Prostate gland (tissue), 2 donors: ENCODE data around the gene IPCEF1. TPM values are rescaled to one million over a fixed set of nuclear protein-coding genes. Genes with fewer than 3 reads are reported as not detected.
"Not testable (repeated sequence)": the region's sequence is repeated elsewhere in the genome, so short reads cannot be mapped to it uniquely, and the experiment has no call there.

ENCODE experiments used
- DNase-seq: peaks from one replicate; pipeline ENCODE4 v3.0.0-alpha.2; 2019; ENCODE audit warnings: low spot score
- H3K27ac ChIP-seq, 2 donors: fragments of 200-600 bp; sonication (generic); 2 replicates each; pipeline ENCODE4 v1.5.1; 2017 to 2019
- H3K27me3 ChIP-seq: fragments of 200-600 bp; sonication (generic); replicated peaks from 2 replicates; pipeline ENCODE4 v1.5.1; 2019; ENCODE audit not compliant: insufficient read depth
- H3K36me3 ChIP-seq, 2 donors: fragments of 200-600 bp; sonication (generic); 1 replicate in 1 of 2; 2 replicates in 1 of 2; pipeline versions ENCODE4 v1.5.1 to v1.8.1; 2017 to 2019
- H3K4me1 ChIP-seq: fragments of 200-600 bp; sonication (generic); replicated peaks from 2 replicates; pipeline ENCODE4 v1.5.1; 2019
- H3K4me3 ChIP-seq, 2 donors: fragments of 200-600 bp; sonication (generic); 2 replicates each; pipeline ENCODE4 v1.5.1; 2017 to 2019
- H3K9me3 ChIP-seq: fragments of 200-600 bp; sonication (generic); 2 replicates; pipeline ENCODE4 v1.5.1; 2017
- CTCF ChIP-seq, 4 experiments: fragments of 200-600 bp in 2 of 4; fragments of 450-650 bp in 2 of 4; sonication (generic) in 2 of 4; IDR thresholded peaks; 1 replicate in 3 of 4; 2 replicates in 1 of 4; pipeline ENCODE4 v1.5.1; 2016 to 2019; ENCODE audit warnings: antibody characterized with exemption in 4 of 4, mild to moderate bottlenecking in 2 of 4, moderate library complexity in 2 of 4
- POLR2A ChIP-seq: fragments of 450-650 bp; IDR thresholded peaks from one replicate; pipeline ENCODE4 v1.6.1; 2016; ENCODE audit warnings: antibody characterized with exemption, mild to moderate bottlenecking
- POLR2AphosphoS5 ChIP-seq: sonication (generic); formaldehyde crosslinking; IDR thresholded peaks from one replicate; pipeline ENCODE4 v1.6.1; 2017; ENCODE audit warnings: antibody characterized with exemption
- whole genome bisulfite sequencing: methylation state at CpG from one replicate; pipeline ENCODE4 v1.1.5; 2018; 5-methylcytosine and 5-hydroxymethylcytosine counted together
- intact Hi-C: fragments of 100-400 bp; cut with DNase I; formaldehyde crosslinking; loops from one replicate; pipeline ENCODE4 v1.14.2; 2022
- total RNA-seq, 2 donors: library from RNA; depleted of rRNA; stranded (reverse); fragments of >200 nt; gene quantifications; one replicate each; pipeline ENCODE4 v1.1.0, GENCODE V29; 2016

The IPCEF1 gene
- total RNA-seq, 2 donors from 2014 or later, result 1.0 to 6.1 TPM

GRCh38 chr6:154243793-154244750, 112.5 kb downstream of the IPCEF1 start:
- no peak for TF ChIP-seq POLR2AphosphoS5
- no peak for TF ChIP-seq POLR2A
- TF ChIP-seq CTCF (IDR thresholded peaks at IDR 0.05), result no peak
- WGBS, result 64% methylated on average over 6 of the region's 6 CpGs
- no peak for DNase-seq
- H3K4me1 ChIP-seq, result no peaks in the 10 kb centered on the region
- intact Hi-C loops, result no loop called here
- H3K36me3 ChIP-seq, result no peaks in the 10 kb centered on the region
- no peak overlapping the region for H3K27ac ChIP-seq
- H3K4me3 ChIP-seq, result no peak overlapping the region
- no peaks in the 10 kb centered on the region for H3K9me3 ChIP-seq
- H3K27me3 ChIP-seq, result no peaks in the 10 kb centered on the region

DNA sequence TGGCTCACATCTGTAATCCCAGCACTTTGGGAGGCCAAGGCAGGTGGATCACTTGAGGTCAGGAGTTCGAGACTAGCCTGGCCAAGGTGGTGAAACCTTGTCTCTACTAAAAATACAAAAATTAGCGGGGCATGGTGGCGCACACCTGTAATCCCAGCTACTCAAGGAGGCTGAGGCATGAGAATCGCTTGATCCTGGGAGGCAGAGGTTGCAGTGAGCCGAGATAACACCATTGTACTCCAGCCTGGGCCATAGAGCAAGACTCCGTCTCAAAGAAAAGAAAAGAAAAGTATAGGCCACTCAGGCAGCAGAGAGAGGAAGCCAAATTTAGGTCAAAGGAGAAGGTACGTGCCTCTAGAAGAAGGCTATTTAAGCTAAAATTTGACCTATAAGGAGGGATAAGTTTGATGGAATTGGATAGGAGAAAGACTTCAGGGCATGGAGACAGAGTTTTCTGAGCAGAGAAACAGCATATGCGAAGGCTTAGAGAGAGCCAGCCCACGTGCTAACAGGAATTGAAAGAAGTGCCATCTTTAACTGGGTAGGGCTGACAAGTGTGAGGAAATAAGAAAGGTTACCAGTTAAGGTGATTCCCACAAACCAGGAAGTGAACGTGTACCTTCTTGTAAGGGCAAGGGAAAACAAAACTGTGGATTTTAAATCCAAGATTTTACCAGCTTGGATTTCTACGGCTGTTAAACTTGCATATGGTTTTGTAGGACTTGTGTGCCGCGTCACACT, 113.8 kb downstream of the IPCEF1 start:
- Histone ChIP-seq H3K4me3 (no peak overlapping the region), H3K27me3 (no peaks in the 10 kb centered on the region), H3K36me3 (no peaks in the 10 kb centered on the region), H3K4me1 (no peaks in the 10 kb centered on the region), H3K9me3 (no peaks in the 10 kb centered on the region), H3K27ac (no peak overlapping the region)
- intact Hi-C loops, result no loop called here
- DNase-seq, result no peak
- TF ChIP-seq POLR2A, result no peak
- no peak for TF ChIP-seq POLR2AphosphoS5
- TF ChIP-seq CTCF (IDR thresholded peaks at IDR 0.05), result no peak
- 90% methylated on average over 13 of the region's 13 CpGs for WGBS

DNA sequence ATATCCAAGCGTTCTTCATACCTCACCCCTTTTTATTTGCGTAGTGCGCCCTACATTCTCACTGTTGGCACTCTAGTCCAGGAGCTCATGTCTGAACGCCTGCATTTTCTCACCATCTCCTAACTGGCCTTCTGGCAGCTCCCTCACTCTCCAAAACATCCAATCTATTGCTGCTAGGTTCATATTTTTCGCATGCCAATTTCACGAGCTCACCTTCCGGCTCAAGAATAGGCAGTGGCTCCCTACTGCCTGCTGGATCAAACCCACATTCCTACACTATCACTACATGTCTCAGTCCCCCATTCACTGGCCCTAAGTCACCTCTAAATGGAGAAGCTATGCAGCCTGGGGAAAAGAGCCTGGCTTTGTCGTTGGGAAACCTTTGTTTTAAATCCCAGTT, 115.0 kb downstream of the IPCEF1 start:
- Histone ChIP-seq H3K4me3 (no peak overlapping the region), H3K36me3 (no peaks in the 10 kb centered on the region), H3K4me1 (no peaks in the 10 kb centered on the region), H3K27me3 (no peaks in the 10 kb centered on the region), H3K27ac (no peak overlapping the region), H3K9me3 (no peaks in the 10 kb centered on the region)
- 94% methylated on average over 8 of the region's 8 CpGs for WGBS
- TF ChIP-seq POLR2A (no peak), POLR2AphosphoS5 (no peak), CTCF (IDR thresholded peaks at IDR 0.05) (no peak)
- intact Hi-C loops, result no loop called here
- no peak for DNase-seq

DNA sequence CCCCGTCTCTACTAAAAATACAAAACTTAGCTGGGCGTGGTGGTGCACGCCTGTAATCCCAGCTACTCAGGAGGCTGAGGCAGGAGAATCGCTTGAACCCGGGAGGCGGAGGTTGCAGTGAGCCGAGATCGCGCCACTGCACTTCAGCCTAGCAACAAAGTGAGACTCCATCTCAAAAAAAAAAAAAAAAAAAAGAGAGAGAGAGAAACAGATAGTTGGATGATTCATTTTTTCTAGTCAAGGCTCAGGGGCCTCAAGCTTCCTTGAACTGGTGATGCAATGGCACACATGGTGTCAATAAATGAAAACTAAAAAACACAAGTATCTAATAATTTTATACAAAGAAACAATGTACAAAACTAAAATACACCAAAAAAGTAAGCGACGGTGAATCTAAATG, 115.5 kb downstream of the IPCEF1 start:
- 91% methylated on average over 11 of the region's 11 CpGs for WGBS
- H3K4me1 ChIP-seq, H3K9me3 ChIP-seq, H3K27ac ChIP-seq, intact Hi-C loops, H3K27me3 ChIP-seq, DNase-seq, H3K36me3 ChIP-seq, H3K4me3 ChIP-seq: not testable (repeated sequence)

GRCh38 chr6:154239392-154239791, 117.2 kb downstream of the IPCEF1 start:
- Histone ChIP-seq H3K27me3 (no peaks in the 10 kb centered on the region), H3K9me3 (no peaks in the 10 kb centered on the region), H3K27ac (no peak overlapping the region), H3K4me1 (no peaks in the 10 kb centered on the region), H3K36me3 (no peaks in the 10 kb centered on the region), H3K4me3 (no peak overlapping the region)
- intact Hi-C loops, result no loop called here
- DNase-seq, result no peak
- WGBS, result 65% methylated on average over 7 of the region's 7 CpGs
- no peak for TF ChIP-seq CTCF (IDR thresholded peaks at IDR 0.05)
- no peak for TF ChIP-seq POLR2AphosphoS5
- no peak for TF ChIP-seq POLR2A
